H1 (cell line): Measurements from ENCODE around the gene ZNF555. TPM values are rescaled to one million over a fixed set of nuclear protein-coding genes. Genes with fewer than 3 reads are reported as not detected.

Source experiments
- CTCF ChIA-PET: fragments of 300-600 bp; sonication (Branson Sonifier 250); formaldehyde crosslinking; loops from one replicate; lab custom pipeline; 2021; ENCODE audit not compliant: partially characterized antibody; lab: Charles Lee
- POLR2A ChIA-PET: fragments of 300-600 bp; sonication (Branson Sonifier 250); formaldehyde crosslinking; loops from one replicate; lab custom pipeline; 2021; ENCODE audit warnings: inconsistent platforms; ENCODE audit not compliant: partially characterized antibody; lab: Charles Lee
- DNase-seq, 2 experiments: peaks; one replicate each; pipeline versions ENCODE4 v3.0.0 to v3.0.0-alpha.2; 2010 to 2022; ENCODE audit warnings: low spot score in 2 of 2, low read depth in 1 of 2, mixed read lengths in 1 of 2
- FAIRE-seq: peaks from 2 replicates; lab custom pipeline; 2011; peaks lifted over from hg19 to GRCh38; lab: Jason Lieb, UNC
- H2AFZ ChIP-seq: 2 replicates; pipeline ENCODE4 v1.8.1; 2012; ENCODE audit warnings: low read length, inconsistent platforms
- H2AK5ac ChIP-seq: 2 replicates; pipeline ENCODE4 v1.6.1; 2013; ENCODE audit warnings: low read depth, low read length
- H2BK120ac ChIP-seq: replicated peaks from 2 replicates; pipeline ENCODE3; 2013; ENCODE audit warnings: low read depth, low read length, inconsistent platforms
- H2BK12ac ChIP-seq: 2 replicates; pipeline ENCODE4 v1.6.1; 2013; ENCODE audit warnings: low read depth, low read length
- H2BK15ac ChIP-seq: 2 replicates; pipeline ENCODE4 v1.6.1; 2013; ENCODE audit warnings: low read length
- H2BK20ac ChIP-seq: 2 replicates; pipeline ENCODE4 v1.6.1; 2013; ENCODE audit warnings: low read length
- H2BK5ac ChIP-seq: 2 replicates; pipeline ENCODE4 v1.6.1; 2013; ENCODE audit warnings: low read depth, low read length
- H3K14ac ChIP-seq: 2 replicates; pipeline ENCODE4 v1.6.1; 2013; ENCODE audit warnings: inconsistent platforms; ENCODE audit not compliant: insufficient read length
- H3K18ac ChIP-seq: 2 replicates; pipeline ENCODE4 v1.6.1; 2013; ENCODE audit warnings: low read length; ENCODE audit errors: extremely low read depth
- H3K23ac ChIP-seq: 2 replicates; pipeline ENCODE4 v1.6.1; 2013; ENCODE audit warnings: inconsistent platforms; ENCODE audit not compliant: insufficient read length
- H3K23me2 ChIP-seq: 2 replicates; pipeline ENCODE4 v1.6.1; 2013; ENCODE audit warnings: low read depth, low read length
- H3K27ac ChIP-seq: 2 replicates; pipeline ENCODE4 v1.6.1; 2011; ENCODE audit warnings: low read depth, low read length, inconsistent platforms
- H3K27me3 ChIP-seq, 4 experiments: replicated peaks in 1 of 4; 1 replicate in 1 of 4; 2 replicates in 3 of 4; pipeline versions ENCODE4 v1.6.1 to v1.8.1; 2011 to 2013; ENCODE audit warnings: low read length in 3 of 4, mild to moderate bottlenecking in 3 of 4, inconsistent platforms in 2 of 4, mixed read lengths in 2 of 4, moderate library complexity in 1 of 4; ENCODE audit not compliant: control insufficient read depth in 3 of 4, insufficient read depth in 3 of 4; ENCODE audit errors: extremely low read depth in 1 of 4
- H3K36me3 ChIP-seq, 4 experiments: 2 replicates each; pipeline versions ENCODE4 v1.6.1 to v1.8.1; 2011 to 2013; ENCODE audit warnings: mild to moderate bottlenecking in 4 of 4, low read length in 3 of 4, moderate library complexity in 2 of 4, control low read depth in 1 of 4, inconsistent platforms in 1 of 4; ENCODE audit not compliant: insufficient read depth in 4 of 4, control insufficient read depth in 2 of 4
- H3K4ac ChIP-seq: replicated peaks from 2 replicates; pipeline ENCODE3; 2013; ENCODE audit warnings: low read length, low read depth, mixed read lengths, inconsistent platforms; ENCODE audit not compliant: insufficient read length
- H3K4me1 ChIP-seq, 4 experiments: replicated peaks in 1 of 4; 1 replicate in 1 of 4; 2 replicates in 3 of 4; pipeline versions ENCODE4 v1.6.1 to v1.8.1; 2011 to 2013; ENCODE audit warnings: low read length in 3 of 4, inconsistent platforms in 2 of 4, mixed read lengths in 1 of 4; ENCODE audit not compliant: insufficient read depth in 4 of 4, control insufficient read depth in 3 of 4
- H3K4me2 ChIP-seq, 2 experiments: 2 replicates each; pipeline versions ENCODE4 v1.6.1 to v1.8.1; 2011 to 2013; ENCODE audit warnings: low read depth in 2 of 2, low read length in 2 of 2, control low read depth in 1 of 2, inconsistent platforms in 1 of 2, mild to moderate bottlenecking in 1 of 2; ENCODE audit not compliant: insufficient read depth in 1 of 2
- H3K4me3 ChIP-seq, 4 experiments: fragments of 200-600, 300-600 bp in 1 of 4; sonication (generic), shearing (Covaris generic), sonication (Bioruptor Twin) in 1 of 4; 2 replicates each; pipeline versions ENCODE4 v1.5.1 to v1.8.1; 2011 to 2016; ENCODE audit warnings: low read length in 4 of 4, low read depth in 3 of 4, control low read depth in 2 of 4, inconsistent platforms in 2 of 4, mild to moderate bottlenecking in 2 of 4, mixed read lengths in 1 of 4, moderate library complexity in 1 of 4; ENCODE audit not compliant: insufficient read depth in 2 of 4; ENCODE audit errors: extremely low read depth in 1 of 4
- H3K56ac ChIP-seq: replicated peaks from 2 replicates; pipeline ENCODE3; 2013; ENCODE audit warnings: low read depth, mild to moderate bottlenecking, mixed read lengths, low read length, inconsistent platforms; ENCODE audit not compliant: insufficient read length
- H3K79me1 ChIP-seq: 2 replicates; pipeline ENCODE4 v1.6.1; 2013; ENCODE audit warnings: low read depth, low read length, control low read depth
- H3K79me2 ChIP-seq, 2 experiments: 2 replicates each; pipeline versions ENCODE4 v1.6.1 to v1.8.1; 2012 to 2013; ENCODE audit warnings: low read length in 2 of 2, mild to moderate bottlenecking in 2 of 2, inconsistent platforms in 1 of 2; ENCODE audit not compliant: insufficient read depth in 2 of 2, control insufficient read depth in 1 of 2
- H3K9ac ChIP-seq, 4 experiments: replicated peaks in 1 of 4; 1 replicate in 1 of 4; 2 replicates in 3 of 4; pipeline versions ENCODE4 v1.6.1 to v1.8.1; 2011 to 2013; ENCODE audit warnings: low read depth in 3 of 4, low read length in 3 of 4, control low read depth in 2 of 4, mild to moderate bottlenecking in 2 of 4, moderate library complexity in 2 of 4, inconsistent platforms in 1 of 4; ENCODE audit errors: extremely low read depth in 1 of 4
- H3K9me3 ChIP-seq, 2 experiments: 2 replicates each; pipeline versions ENCODE4 v1.6.1 to v1.8.1; 2012 to 2013; ENCODE audit warnings: mild to moderate bottlenecking in 2 of 2, moderate library complexity in 2 of 2, control low read depth in 1 of 2, inconsistent platforms in 1 of 2, low read depth in 1 of 2, low read length in 1 of 2, mixed read lengths in 1 of 2; ENCODE audit not compliant: insufficient read depth in 2 of 2
- H4K20me1 ChIP-seq, 2 experiments: replicated peaks in 1 of 2; 2 replicates each; pipeline versions ENCODE3 to v1.8.1; 2011 to 2013; ENCODE audit warnings: inconsistent platforms in 2 of 2, low read length in 2 of 2, mild to moderate bottlenecking in 1 of 2; ENCODE audit not compliant: insufficient read depth in 2 of 2, control insufficient read depth in 1 of 2
- H4K5ac ChIP-seq: 2 replicates; pipeline ENCODE4 v1.6.1; 2013; ENCODE audit warnings: low read length, low read depth, mixed read lengths, inconsistent platforms; ENCODE audit not compliant: insufficient read length
- H4K8ac ChIP-seq: 2 replicates; pipeline ENCODE4 v1.8.0; 2013; ENCODE audit warnings: mild to moderate bottlenecking, moderate library complexity, low read length, inconsistent platforms; ENCODE audit not compliant: insufficient read depth; ENCODE audit errors: extremely low read depth
- H4K91ac ChIP-seq: replicated peaks from 2 replicates; pipeline ENCODE3; 2013; ENCODE audit warnings: low read length, mixed read lengths, inconsistent platforms; ENCODE audit not compliant: insufficient read length
- BRCA1 ChIP-seq: IDR thresholded peaks from 2 replicates; pipeline ENCODE4 v1.6.1; 2012; ENCODE audit warnings: low read depth, low read length, improper control_type of control experiment
- CREB1 ChIP-seq: IDR thresholded peaks from 2 replicates; pipeline ENCODE4 v1.6.1; 2012; ENCODE audit warnings: inconsistent platforms
- JUND ChIP-seq: IDR thresholded peaks from 2 replicates; pipeline ENCODE4 v1.6.1; 2011; ENCODE audit warnings: mild to moderate bottlenecking, improper control_type of control experiment, low read length
- SP2 ChIP-seq: IDR thresholded peaks from 2 replicates; pipeline ENCODE4 v1.6.1; 2012; ENCODE audit warnings: mild to moderate bottlenecking, low read length, inconsistent platforms
- WGBS, 2 experiments: shearing (Covaris generic) in 1 of 2; methylation state at CpG; one replicate each; pipeline versions ENCODE4 v1.1.6 to v1.1.7; 2013 to 2015; ENCODE audit warnings: low lambda C conversion rate in 2 of 2, mixed read lengths in 2 of 2, inconsistent platforms in 1 of 2, low coverage in 1 of 2, missing lambda C conversion rate in 1 of 2; ENCODE audit not compliant: insufficient replicate concordance in 2 of 2, insufficient coverage in 1 of 2, insufficient read length in 1 of 2; ENCODE audit errors: extremely low coverage in 1 of 2, missing lambda C conversion rate in 1 of 2; 5-methylcytosine and 5-hydroxymethylcytosine counted together
- long read RNA-seq, 2 experiments: library from RNA in 1 of 2; library from capped mRNA in 1 of 2; stranded (forward); transcript quantifications; one replicate each; pipeline ENCODE4 v2.0.0, GENCODE V29; 2021; ENCODE audit warnings: inconsistent platforms in 1 of 2
- polyA minus RNA-seq, 3 experiments: library from RNA; depleted of rRNA, polyadenylated mRNA; stranded (reverse); fragments of >200 nt; gene quantifications; 1 replicate in 2 of 3; 2 replicates in 1 of 3; pipeline ENCODE4 v1.2.3, GENCODE V29; 2011
- polyA plus RNA-seq, 7 experiments: library from polyadenylated mRNA; depleted of rRNA in 3 of 7; stranded (reverse) in 5 of 7; unstranded in 2 of 7; fragments of >200 nt in 5 of 7; fragments of 200-250 nt in 2 of 7; gene quantifications; 1 replicate in 5 of 7; 2 replicates in 1 of 7; 4 replicates in 1 of 7; pipeline versions ENCODE4 v1.2.1 to v1.2.3, GENCODE V29; 2011 to 2013; ENCODE audit warnings: missing spikeins in 2 of 7, mixed read lengths in 2 of 7
- total RNA-seq: library from RNA; stranded (reverse); fragmentation: NEBNext Ultra II Directional; extraction: Animal tissue kit (Norgen Biotek cat#: 25700); gene quantifications from 2 replicates; pipeline ENCODE4 v1.2.1, GENCODE V29; 2021
- TF ChIP-seq, protein P1 (sequence below): IDR thresholded peaks from 2 replicates; pipeline ENCODE4 v1.6.1; 2012; ENCODE audit warnings: low read length, inconsistent platforms

The ZNF555 gene
- total RNA-seq, result 5.4 and 5.7 TPM in 2 replicates
- 1.1 and 1.6 TPM in 2 replicates for polyA plus RNA-seq (2011; rRNA removed)
- 1.9 TPM for polyA plus RNA-seq (2011; cell fraction: cytosol; rRNA removed)
- polyA plus RNA-seq (2011; cell fraction: nucleus; rRNA removed), result 1.7 TPM
- 2.7 to 3.0 TPM (median 2.9 TPM) in 4 replicates for polyA plus RNA-seq (2012, experiment 1 of 2)
- 0.14 TPM for polyA plus RNA-seq (2012, experiment 2 of 2)
- 2.6 TPM for polyA plus RNA-seq (2013, experiment 1 of 2)
- polyA plus RNA-seq (2013, experiment 2 of 2), result 2.6 TPM
- 9.4 and 14.0 TPM in 2 replicates for polyA minus RNA-seq (2011; rRNA and poly(A)+ RNA removed)
- polyA minus RNA-seq (2011; cell fraction: cytosol; rRNA and poly(A)+ RNA removed), result 5.9 TPM
- polyA minus RNA-seq (2011; cell fraction: nucleus; rRNA and poly(A)+ RNA removed), result 8.4 TPM
- long read RNA-seq, experiment 1, full-length matches to known transcripts, result 1 of 2 reads
- long read RNA-seq, experiment 1, partial matches to known transcripts, result 0 of 2 reads
- long read RNA-seq, experiment 1, other reads (novel, unspliced or antisense), result 1 of 2 reads
- long read RNA-seq, experiment 2, full-length matches to known transcripts, result 6 of 6 reads
- long read RNA-seq, experiment 2, partial matches to known transcripts, result 0 of 6 reads
- long read RNA-seq, experiment 2, other reads (novel, unspliced or antisense), result 0 of 6 reads

- H4K91ac ChIP-seq, result no peak within 1 kb of the TSS
- POLR2A ChIA-PET, result interaction anchor here (1.0 to 1.6 kb wide), 4 partner anchors 13 to 365 kb away, joined by 3 to 4 read pairs (median 4); partner anchors contain the start of gene GADD45B
- no peaks in the 10 kb centered on the region for H4K20me1 ChIP-seq
- peak within 1 kb of the TSS; percentile 53 to 76 (median 67) for H3K4me3 ChIP-seq
- no peaks in the 10 kb centered on the region; the same call in 1 of the 2 replicates for H3K79me1 ChIP-seq
- H3K27ac ChIP-seq, result peak within 1 kb of the TSS; percentile 63; the same call in 1 of the 2 replicates
- H3K9me3 ChIP-seq, result peaks cover 22 to 32% of the 10 kb centered on the region in 2 experiments
- no peak within 1 kb of the TSS for H2AK5ac ChIP-seq
- peak within 1 kb of the TSS in 3 of 4 experiments; percentile 45 to 51 (median 45); a peak in 4 of 7 replicates for H3K9ac ChIP-seq
- peak within 1 kb of the TSS; percentile 46 for H3K56ac ChIP-seq
- H3K18ac ChIP-seq, result peak within 1 kb of the TSS; percentile 38
- peak within 1 kb of the TSS; percentile 25; the same call in 1 of the 2 replicates for H2AFZ ChIP-seq
- H2BK12ac ChIP-seq, result no peak within 1 kb of the TSS
- peak within 1 kb of the TSS; percentile 90 for H4K8ac ChIP-seq
- no peak within 1 kb of the TSS for H3K14ac ChIP-seq
- no peak within 1 kb of the TSS for H2BK20ac ChIP-seq
- H3K4me1 ChIP-seq, result no peaks in the 10 kb centered on the region; a peak in 3 of 7 replicates
- H2BK5ac ChIP-seq, result peak within 1 kb of the TSS; percentile 69; the same call in 1 of the 2 replicates
- no peak for FAIRE-seq
- H3K79me2 ChIP-seq, result no peaks in the 10 kb centered on the region; a peak in 1 of 4 replicates
- CTCF ChIA-PET, result interaction anchor here (0.6 to 2.3 kb wide), 10 partner anchors 10 to 61 kb away, joined by 3 to 7 read pairs (median 4); partner anchors contain the start of gene ZNF554
- 2% methylated on average over 51 of the region's 106 CpGs; no CpG with 5 or more reads in 1 of the 2 experiments for WGBS, 2 experiments
- peak within 1 kb of the TSS; percentile 80 for H4K5ac ChIP-seq
- peak within 1 kb of the TSS; percentile 68 to 81 for H3K4me2 ChIP-seq
- H3K23ac ChIP-seq, result no peak within 1 kb of the TSS
- peak within 1 kb of the TSS; percentile 53 for H3K4ac ChIP-seq
- no peak within 1 kb of the TSS for H2BK120ac ChIP-seq
- H2BK15ac ChIP-seq, result no peak within 1 kb of the TSS
- no peaks in the 10 kb centered on the region; the same call in 1 of the 2 replicates for H3K23me2 ChIP-seq
- H3K27me3 ChIP-seq, result peaks cover 0 to 6% (median 2%) of the 10 kb centered on the region in 4 experiments; a peak in 3 of 7 replicates
- H3K36me3 ChIP-seq, result peaks cover 0 to 7% (median 0%) of the 10 kb centered on the region in 4 experiments; a peak in 2 of 8 replicates
- peak; percentile 95 to 97 for DNase-seq
- TF ChIP-seq SP2, result peak; percentile 79
- no peak for TF ChIP-seq BRCA1
- TF ChIP-seq, protein P1, sequence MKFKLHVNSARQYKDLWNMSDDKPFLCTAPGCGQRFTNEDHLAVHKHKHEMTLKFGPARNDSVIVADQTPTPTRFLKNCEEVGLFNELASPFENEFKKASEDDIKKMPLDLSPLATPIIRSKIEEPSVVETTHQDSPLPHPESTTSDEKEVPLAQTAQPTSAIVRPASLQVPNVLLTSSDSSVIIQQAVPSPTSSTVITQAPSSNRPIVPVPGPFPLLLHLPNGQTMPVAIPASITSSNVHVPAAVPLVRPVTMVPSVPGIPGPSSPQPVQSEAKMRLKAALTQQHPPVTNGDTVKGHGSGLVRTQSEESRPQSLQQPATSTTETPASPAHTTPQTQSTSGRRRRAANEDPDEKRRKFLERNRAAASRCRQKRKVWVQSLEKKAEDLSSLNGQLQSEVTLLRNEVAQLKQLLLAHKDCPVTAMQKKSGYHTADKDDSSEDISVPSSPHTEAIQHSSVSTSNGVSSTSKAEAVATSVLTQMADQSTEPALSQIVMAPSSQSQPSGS, result peak; percentile 90
- TF ChIP-seq CREB1, result peak; percentile 91
- peak; percentile 85 for TF ChIP-seq JUND
Observed at GRCh38 chr19:2840794-2841791, at the start of gene ZNF555. Gene ZNF555, plus strand, starts transcription at chr19:2841475. Its CDS starts 98 bp downstream, at chr19:2841573.
